H9 (cell line): Measurements from ENCODE around the gene LMOD1. TPM values are rescaled to one million over a fixed set of nuclear protein-coding genes. Genes with fewer than 3 reads are reported as not detected.

Experiments used
- DNase-seq: peaks from one replicate; pipeline ENCODE4 v3.0.0-alpha.2; 2017
- H2AFZ ChIP-seq: one replicate; pipeline ENCODE4 v1.6.1; 2013; ENCODE audit warnings: mild to moderate bottlenecking, low read length, control low read depth, moderate library complexity
- H2AK5ac ChIP-seq: 2 replicates; pipeline ENCODE4 v1.6.1; 2013; ENCODE audit warnings: low read length, control low read depth, mixed read lengths; ENCODE audit not compliant: insufficient read length
- H2BK120ac ChIP-seq: one replicate; pipeline ENCODE4 v1.6.1; 2013; ENCODE audit warnings: low read depth, mild to moderate bottlenecking, low read length, control low read depth, inconsistent platforms; ENCODE audit not compliant: poor library complexity, severe bottlenecking
- H2BK12ac ChIP-seq: 2 replicates; pipeline ENCODE4 v1.6.1; 2013; ENCODE audit warnings: low read length, control low read depth, mixed read lengths, low read depth; ENCODE audit not compliant: insufficient read length
- H2BK15ac ChIP-seq: 2 replicates; pipeline ENCODE4 v1.6.1; 2013; ENCODE audit warnings: low read depth, low read length, control low read depth
- H2BK20ac ChIP-seq: one replicate; pipeline ENCODE4 v1.6.1; 2013; ENCODE audit warnings: low read depth, mild to moderate bottlenecking, low read length, control low read depth, inconsistent platforms; ENCODE audit not compliant: poor library complexity, severe bottlenecking
- H2BK5ac ChIP-seq: 2 replicates; pipeline ENCODE4 v1.6.1; 2013; ENCODE audit warnings: low read length, control low read depth, mixed read lengths; ENCODE audit not compliant: insufficient read length
- H3K14ac ChIP-seq: 2 replicates; pipeline ENCODE4 v1.6.1; 2013; ENCODE audit warnings: low read length, control low read depth; ENCODE audit not compliant: insufficient read depth
- H3K18ac ChIP-seq: 2 replicates; pipeline ENCODE4 v1.6.1; 2013; ENCODE audit warnings: low read depth, mild to moderate bottlenecking, mixed read lengths, low read length, control low read depth; ENCODE audit not compliant: insufficient read length
- H3K23ac ChIP-seq: 2 replicates; pipeline ENCODE4 v1.6.1; 2013; ENCODE audit warnings: low read length, control low read depth, mixed read lengths, low read depth; ENCODE audit not compliant: insufficient read length
- H3K23me2 ChIP-seq: 2 replicates; pipeline ENCODE4 v1.6.1; 2013; ENCODE audit warnings: low read depth, mild to moderate bottlenecking, mixed read lengths, low read length, control low read depth; ENCODE audit not compliant: insufficient read length, poor library complexity, severe bottlenecking
- H3K27ac ChIP-seq: 2 replicates; pipeline ENCODE4 v1.5.1; 2013; ENCODE audit warnings: low read length, control low read depth, mixed read lengths, low read depth; ENCODE audit not compliant: insufficient read length
- H3K27me3 ChIP-seq: 2 replicates; pipeline ENCODE4 v1.6.1; 2013; ENCODE audit warnings: low read length, control low read depth, inconsistent platforms; ENCODE audit not compliant: insufficient read depth
- H3K4ac ChIP-seq: 2 replicates; pipeline ENCODE4 v1.6.1; 2013; ENCODE audit warnings: low read depth, mild to moderate bottlenecking, control low read depth, inconsistent platforms, low read length, moderate library complexity
- H3K4me1 ChIP-seq: 2 replicates; pipeline ENCODE4 v1.6.1; 2013; ENCODE audit warnings: low read length, control low read depth, inconsistent platforms; ENCODE audit not compliant: insufficient read depth
- H3K4me2 ChIP-seq: 2 replicates; pipeline ENCODE4 v1.6.1; 2013; ENCODE audit warnings: low read length, control low read depth, mixed read lengths; ENCODE audit not compliant: insufficient read length, insufficient read depth
- H3K56ac ChIP-seq: 2 replicates; pipeline ENCODE4 v1.6.1; 2013; ENCODE audit warnings: low read depth, mild to moderate bottlenecking, mixed read lengths, low read length, control low read depth; ENCODE audit not compliant: insufficient read length
- H3K79me1 ChIP-seq: 2 replicates; pipeline ENCODE4 v1.6.1; 2013; ENCODE audit warnings: low read depth, mild to moderate bottlenecking, moderate library complexity, low read length, control low read depth, inconsistent platforms; ENCODE audit not compliant: insufficient read depth, poor library complexity, severe bottlenecking
- H3K79me2 ChIP-seq: 2 replicates; pipeline ENCODE4 v1.6.1; 2013; ENCODE audit warnings: low read length, control low read depth, inconsistent platforms; ENCODE audit not compliant: insufficient read depth
- H3K9ac ChIP-seq: 2 replicates; pipeline ENCODE4 v1.6.1; 2013; ENCODE audit warnings: low read length, control low read depth, mixed read lengths; ENCODE audit not compliant: insufficient read length; ENCODE audit errors: extremely low read depth
- H3K9me3 ChIP-seq: one replicate; pipeline ENCODE4 v1.6.1; 2013; ENCODE audit warnings: low read depth, low read length, inconsistent platforms; ENCODE audit not compliant: control insufficient read depth
- H3T11ph ChIP-seq: one replicate; pipeline ENCODE4 v1.6.1; 2013; ENCODE audit warnings: mild to moderate bottlenecking, low read length, control low read depth, inconsistent platforms
- H4K20me1 ChIP-seq: one replicate; pipeline ENCODE4 v1.6.1; 2013; ENCODE audit not compliant: control insufficient read depth, insufficient read length, insufficient read depth
- H4K5ac ChIP-seq: 2 replicates; pipeline ENCODE4 v1.6.1; 2013; ENCODE audit warnings: low read depth, mild to moderate bottlenecking, mixed read lengths, low read length, control low read depth; ENCODE audit not compliant: insufficient read length
- H4K8ac ChIP-seq: replicated peaks from 2 replicates; pipeline ENCODE4 v1.6.1; 2013; ENCODE audit warnings: low read length, control low read depth, mixed read lengths, low read depth; ENCODE audit not compliant: insufficient read length
- H4K91ac ChIP-seq: 2 replicates; pipeline ENCODE4 v1.6.1; 2013; ENCODE audit warnings: low read depth, mild to moderate bottlenecking, moderate library complexity, mixed read lengths, low read length, control low read depth; ENCODE audit not compliant: insufficient read length
- H3K27ac Mint-ChIP-seq, 3 experiments: 2 replicates in 2 of 3; 3 replicates in 1 of 3; pipeline ENCODE4 v1.8.0; 2020 to 2021; ENCODE audit warnings: mixed read lengths in 3 of 3, mild to moderate bottlenecking in 1 of 3, moderate library complexity in 1 of 3
- H3K27me3 Mint-ChIP-seq: 2 replicates; pipeline ENCODE4 v1.8.0; 2021; ENCODE audit warnings: low read depth, mild to moderate bottlenecking, moderate library complexity, mixed read lengths
- H3K36me3 Mint-ChIP-seq, 3 experiments: 2 replicates in 2 of 3; 3 replicates in 1 of 3; pipeline ENCODE4 v1.8.0; 2020 to 2021; ENCODE audit warnings: low read depth in 3 of 3, mixed read lengths in 3 of 3; ENCODE audit not compliant: insufficient read depth in 1 of 3
- H3K4me1 Mint-ChIP-seq, 2 experiments: 2 replicates each; pipeline ENCODE4 v1.8.0; 2020; ENCODE audit warnings: mixed read lengths in 2 of 2
- H3K4me3 Mint-ChIP-seq, 2 experiments: 2 replicates in 1 of 2; 3 replicates in 1 of 2; pipeline ENCODE4 v1.8.0; 2020 to 2021; ENCODE audit warnings: mild to moderate bottlenecking in 2 of 2, mixed read lengths in 2 of 2, moderate library complexity in 1 of 2
- H3K9me3 Mint-ChIP-seq, 2 experiments: 2 replicates in 1 of 2; 3 replicates in 1 of 2; pipeline ENCODE4 v1.8.0; 2020; ENCODE audit warnings: mild to moderate bottlenecking in 2 of 2, mixed read lengths in 2 of 2, moderate library complexity in 1 of 2
- WGBS: extraction: QIAGEN DNeasy Blood & Tissue Kit; methylation state at CpG from one replicate; pipeline ENCODE4 v1.1.7; 2013; ENCODE audit warnings: missing lambda C conversion rate, low lambda C conversion rate, mixed read lengths; ENCODE audit not compliant: insufficient read length; ENCODE audit errors: extremely low coverage; 5-methylcytosine and 5-hydroxymethylcytosine counted together
- total RNA-seq: library from RNA; stranded (reverse); gene quantifications from 2 replicates; pipeline ENCODE4 v1.2.1, GENCODE V29; 2021
- TF ChIP-seq, protein P1 (sequence below): fragments of 200-600 bp; sonication (generic); conservative IDR thresholded peaks from 3 replicates; pipeline ENCODE4 v1.8.0; 2021; ENCODE audit warnings: antibody characterized with exemption, mild to moderate bottlenecking

Gene LMOD1
- total RNA-seq, 1 experiment from 2014 or later: 0.31 TPM

DNA sequence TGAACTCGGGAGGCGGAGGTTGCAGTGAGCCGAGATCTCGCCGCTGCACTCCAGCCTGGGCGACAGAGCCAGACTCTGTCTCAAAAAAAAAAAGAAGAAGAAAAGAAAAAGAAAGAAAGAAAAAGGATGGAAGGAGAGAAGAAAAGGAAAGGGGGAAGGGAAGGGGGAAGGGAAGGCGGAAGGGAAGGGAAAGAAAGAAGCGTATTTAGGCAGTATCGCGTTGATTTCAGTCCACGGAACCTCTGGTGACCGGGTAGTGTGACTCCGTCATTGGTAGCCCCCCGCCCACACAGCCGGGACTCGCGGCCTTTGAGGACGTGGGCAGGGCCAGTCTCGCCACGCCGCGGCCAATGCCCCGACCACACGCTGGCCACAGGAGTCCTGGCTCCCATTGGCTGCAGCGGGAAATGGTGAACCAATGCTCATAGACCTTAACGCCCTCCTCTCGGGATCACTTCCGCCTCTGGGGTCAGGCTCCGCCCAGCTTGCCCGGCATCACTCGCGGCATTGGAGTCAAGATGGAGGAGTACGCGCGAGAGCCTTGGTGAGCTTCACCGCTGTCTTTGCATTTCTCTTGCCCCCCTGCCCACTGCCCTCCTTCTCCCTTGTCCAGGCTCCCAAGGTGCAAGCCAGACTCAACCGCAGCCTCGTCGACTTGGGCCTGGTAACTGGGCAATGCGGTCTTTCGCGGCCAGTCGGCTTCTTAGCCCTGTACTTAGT lies 8.8 kb upstream of the LMOD1 start, which contains the start of gene TIMM17A:
Gene TIMM17A (plus strand): TSS at position 495 of the 720 bp plus-strand sequence. CDS start 24 bp downstream, at position 519.
- H3K9me3 ChIP-seq: no peaks in the 10 kb centered on the region
- H3K23me2 ChIP-seq: no peaks in the 10 kb centered on the region
- no peaks in the 10 kb centered on the region for H4K20me1 ChIP-seq
- H3K18ac ChIP-seq: peak within 1 kb of the TSS; percentile 79
- no peak within 1 kb of the TSS for H3T11ph ChIP-seq
- H2BK5ac ChIP-seq: peak within 1 kb of the TSS; percentile 6
- H2BK15ac ChIP-seq: no peak within 1 kb of the TSS
- H3K79me2 ChIP-seq: peaks cover 11% of the 10 kb centered on the region; the same call in 1 of the 2 replicates
- no CpG with 5 or more reads among the region's 43 CpGs for WGBS
- H2AK5ac ChIP-seq: no peak within 1 kb of the TSS
- H2BK12ac ChIP-seq: no peak within 1 kb of the TSS
- H3K9me3 Mint-ChIP-seq: no peaks in the 10 kb centered on the region
- no peak within 1 kb of the TSS for H2AFZ ChIP-seq
- H2BK20ac ChIP-seq: no peak within 1 kb of the TSS
- no peaks in the 10 kb centered on the region; the same call in none of the 2 replicates for H3K27me3 Mint-ChIP-seq
- H3K27me3 ChIP-seq: no peaks in the 10 kb centered on the region
- peak within 1 kb of the TSS; percentile 78 for H3K4me2 ChIP-seq
- H4K91ac ChIP-seq: no peak within 1 kb of the TSS
- peak within 1 kb of the TSS; percentile 29 for H3K56ac ChIP-seq
- peak within 1 kb of the TSS; percentile 72 to 99 (median 99) for H3K27ac Mint-ChIP-seq
- no peak within 1 kb of the TSS for H3K4ac ChIP-seq
- H3K23ac ChIP-seq: no peak within 1 kb of the TSS
- no peaks in the 10 kb centered on the region for H3K79me1 ChIP-seq
- H3K9ac ChIP-seq: peak within 1 kb of the TSS; percentile 98
- no peak within 1 kb of the TSS for H3K27ac ChIP-seq
- peak; percentile 97 for DNase-seq
- H3K4me3 Mint-ChIP-seq: peak within 1 kb of the TSS; percentile 97 to 99
- H3K36me3 Mint-ChIP-seq: peaks cover 16 to 27% (median 24%) of the 10 kb centered on the region in 3 experiments
- no peaks in the 10 kb centered on the region for H3K4me1 ChIP-seq
- peak within 1 kb of the TSS; percentile 80 for H3K14ac ChIP-seq
- H4K5ac ChIP-seq: peak within 1 kb of the TSS; percentile 29
- peaks cover 6 to 16% of the 10 kb centered on the region in 2 experiments for H3K4me1 Mint-ChIP-seq
- TF ChIP-seq, protein P1, sequence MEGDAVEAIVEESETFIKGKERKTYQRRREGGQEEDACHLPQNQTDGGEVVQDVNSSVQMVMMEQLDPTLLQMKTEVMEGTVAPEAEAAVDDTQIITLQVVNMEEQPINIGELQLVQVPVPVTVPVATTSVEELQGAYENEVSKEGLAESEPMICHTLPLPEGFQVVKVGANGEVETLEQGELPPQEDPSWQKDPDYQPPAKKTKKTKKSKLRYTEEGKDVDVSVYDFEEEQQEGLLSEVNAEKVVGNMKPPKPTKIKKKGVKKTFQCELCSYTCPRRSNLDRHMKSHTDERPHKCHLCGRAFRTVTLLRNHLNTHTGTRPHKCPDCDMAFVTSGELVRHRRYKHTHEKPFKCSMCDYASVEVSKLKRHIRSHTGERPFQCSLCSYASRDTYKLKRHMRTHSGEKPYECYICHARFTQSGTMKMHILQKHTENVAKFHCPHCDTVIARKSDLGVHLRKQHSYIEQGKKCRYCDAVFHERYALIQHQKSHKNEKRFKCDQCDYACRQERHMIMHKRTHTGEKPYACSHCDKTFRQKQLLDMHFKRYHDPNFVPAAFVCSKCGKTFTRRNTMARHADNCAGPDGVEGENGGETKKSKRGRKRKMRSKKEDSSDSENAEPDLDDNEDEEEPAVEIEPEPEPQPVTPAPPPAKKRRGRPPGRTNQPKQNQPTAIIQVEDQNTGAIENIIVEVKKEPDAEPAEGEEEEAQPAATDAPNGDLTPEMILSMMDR: no peak
- no peak within 1 kb of the TSS for H2BK120ac ChIP-seq
- H4K8ac ChIP-seq: peak within 1 kb of the TSS; percentile 2
